Astrocyte (in vitro differentiated cells and primary cell): Measurements from ENCODE around the gene SAG. TPM values are rescaled to one million over a fixed set of nuclear protein-coding genes. Genes with fewer than 3 reads are reported as not detected.

Experiments
- DNase-seq: peaks from one replicate; pipeline ENCODE4 v3.0.0-alpha.2; 2010; ENCODE audit warnings: low read depth
- FAIRE-seq: peaks from 2 replicates; lab custom pipeline; 2011; peaks lifted over from hg19 to GRCh38; lab: Jason Lieb, UNC
- H2AFZ ChIP-seq: 2 replicates; pipeline ENCODE4 v1.6.0; 2012; ENCODE audit warnings: low read depth, low read length, inconsistent platforms
- H3K27ac ChIP-seq: 2 replicates; pipeline ENCODE4 v1.5.1; 2011; ENCODE audit warnings: low read depth, low read length, inconsistent platforms
- H3K27me3 ChIP-seq: 2 replicates; pipeline ENCODE4 v1.6.0; 2011; ENCODE audit warnings: low read length, inconsistent platforms; ENCODE audit not compliant: insufficient read depth
- H3K36me3 ChIP-seq: 2 replicates; pipeline ENCODE4 v1.5.1; 2011; ENCODE audit warnings: low read length, inconsistent platforms; ENCODE audit not compliant: insufficient read depth
- H3K4me1 ChIP-seq: 2 replicates; pipeline ENCODE4 v1.5.1; 2011; ENCODE audit warnings: low read length, inconsistent platforms; ENCODE audit not compliant: insufficient read depth
- H3K4me2 ChIP-seq: 2 replicates; pipeline ENCODE4 v1.6.0; 2012; ENCODE audit warnings: low read length, inconsistent platforms
- H3K4me3 ChIP-seq: 2 replicates; pipeline ENCODE4 v1.5.1; 2011; ENCODE audit warnings: low read depth, mild to moderate bottlenecking, low read length, inconsistent platforms; ENCODE audit not compliant: insufficient read depth
- H3K79me2 ChIP-seq: 2 replicates; pipeline ENCODE4 v1.6.0; 2012; ENCODE audit warnings: mild to moderate bottlenecking, low read length, inconsistent platforms; ENCODE audit not compliant: insufficient read depth
- H3K9ac ChIP-seq: 2 replicates; pipeline ENCODE4 v1.6.0; 2012; ENCODE audit warnings: mild to moderate bottlenecking, low read length, inconsistent platforms
- H3K9me3 ChIP-seq: 2 replicates; pipeline ENCODE4 v1.5.1; 2012; ENCODE audit warnings: low read depth, mild to moderate bottlenecking, low read length, inconsistent platforms; ENCODE audit not compliant: insufficient read depth
- H4K20me1 ChIP-seq: 2 replicates; pipeline ENCODE4 v1.6.0; 2012; ENCODE audit warnings: low read length, inconsistent platforms; ENCODE audit not compliant: insufficient read depth
- H3K27ac Mint-ChIP-seq: one replicate; pipeline ENCODE4 v1.8.0; 2021; ENCODE audit warnings: mild to moderate bottlenecking, mixed read lengths; ENCODE audit not compliant: unreplicated experiment
- H3K27me3 Mint-ChIP-seq: one replicate; pipeline ENCODE4 v1.8.0; 2021; ENCODE audit warnings: low read depth, mixed read lengths; ENCODE audit not compliant: unreplicated experiment
- H3K36me3 Mint-ChIP-seq: one replicate; pipeline ENCODE4 v1.8.0; 2021; ENCODE audit warnings: low read depth, mixed read lengths; ENCODE audit not compliant: unreplicated experiment
- H3K4me1 Mint-ChIP-seq: one replicate; pipeline ENCODE4 v1.8.0; 2021; ENCODE audit warnings: low read depth, mixed read lengths; ENCODE audit not compliant: unreplicated experiment
- H3K4me3 Mint-ChIP-seq: one replicate; pipeline ENCODE4 v1.8.0; 2021; ENCODE audit warnings: mild to moderate bottlenecking, moderate library complexity, mixed read lengths; ENCODE audit not compliant: unreplicated experiment
- H3K9me3 Mint-ChIP-seq: one replicate; pipeline ENCODE4 v1.8.0; 2021; ENCODE audit warnings: mild to moderate bottlenecking, mixed read lengths; ENCODE audit not compliant: unreplicated experiment
- EZH2 ChIP-seq: IDR thresholded peaks from 2 replicates; pipeline ENCODE4 v1.6.1; 2012; ENCODE audit warnings: mild to moderate bottlenecking, low read length, inconsistent platforms; ENCODE audit not compliant: insufficient read depth
- total RNA-seq: library from RNA; stranded (reverse); gene quantifications from 2 replicates; pipeline ENCODE4 v1.2.1, GENCODE V29; 2021
- TF ChIP-seq, protein P1 (sequence below): IDR thresholded peaks from 2 replicates; pipeline ENCODE4 v1.5.1; 2011; ENCODE audit warnings: low read depth, mild to moderate bottlenecking, inconsistent platforms, low read length, moderate library complexity; ENCODE audit not compliant: insufficient read depth

Gene SAG
- total RNA-seq, 1 donor from 2014 or later = not detected

DNA sequence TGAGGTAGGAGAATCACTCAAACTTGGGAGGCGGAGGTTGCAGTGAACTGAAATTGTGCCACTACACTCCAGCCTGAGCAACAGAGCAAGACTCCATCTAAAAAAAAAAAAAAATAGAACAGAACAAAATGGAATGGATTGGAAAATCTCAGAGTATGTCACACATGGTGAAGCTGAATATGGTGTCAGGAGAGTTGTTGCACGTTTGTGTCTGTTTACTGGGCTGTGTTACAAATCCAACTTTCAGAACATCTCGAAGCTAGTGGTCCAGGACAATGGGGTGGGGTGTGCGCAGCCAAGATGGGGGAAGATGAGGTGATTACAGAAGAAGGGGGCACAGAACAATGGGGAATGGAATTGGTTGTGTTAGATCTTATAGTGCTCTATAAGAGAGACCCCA, 17.6 kb downstream of the SAG start:
- H3K9me3 ChIP-seq = no peaks in the 10 kb centered on the region
- H3K4me3 ChIP-seq = no peak overlapping the region

DNA sequence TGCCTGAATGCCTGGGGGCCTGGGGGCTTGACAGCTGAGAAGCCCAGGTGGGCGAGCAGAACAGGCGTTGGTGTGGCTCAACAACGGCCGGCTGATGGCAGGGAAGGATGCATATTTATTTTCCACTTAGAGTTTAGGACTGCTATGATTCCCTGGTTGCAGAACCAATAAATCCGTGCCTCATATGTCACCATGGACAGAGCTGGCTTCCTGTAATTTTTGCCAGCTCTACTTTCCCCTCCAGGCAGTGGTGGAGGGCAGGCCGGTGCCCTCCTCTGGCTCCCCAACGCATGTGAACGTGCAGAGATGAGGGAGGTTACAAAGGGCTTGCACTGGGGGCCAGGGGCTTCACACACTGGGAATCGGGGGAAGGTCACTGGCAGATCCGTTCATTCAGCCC, 18.2 kb downstream of the SAG start:
- no peak overlapping the region for H3K27ac Mint-ChIP-seq

More for the DNA sequence above, 17.6 kb downstream of the SAG start:
- Histone ChIP-seq H3K9ac (no peak overlapping the region), H3K36me3 (no peaks in the 10 kb centered on the region), H3K79me2 (no peaks in the 10 kb centered on the region), H3K27me3 (peaks cover 8% of the 10 kb centered on the region), H3K4me2 (no peak overlapping the region), H4K20me1 (no peaks in the 10 kb centered on the region), H2AFZ (no peak overlapping the region), H3K27ac (no peak overlapping the region), H3K4me1 (peaks cover 7% of the 10 kb centered on the region)
- Mint-ChIP-seq H3K36me3 (no peaks in the 10 kb centered on the region), H3K27me3 (peaks cover 26% of the 10 kb centered on the region), H3K4me3 (no peak overlapping the region), H3K4me1 (peaks cover 11% of the 10 kb centered on the region), H3K27ac (no peak overlapping the region), H3K9me3 (no peaks in the 10 kb centered on the region)
- no peak for FAIRE-seq
- DNase-seq = no peak
- TF ChIP-seq, protein P1, sequence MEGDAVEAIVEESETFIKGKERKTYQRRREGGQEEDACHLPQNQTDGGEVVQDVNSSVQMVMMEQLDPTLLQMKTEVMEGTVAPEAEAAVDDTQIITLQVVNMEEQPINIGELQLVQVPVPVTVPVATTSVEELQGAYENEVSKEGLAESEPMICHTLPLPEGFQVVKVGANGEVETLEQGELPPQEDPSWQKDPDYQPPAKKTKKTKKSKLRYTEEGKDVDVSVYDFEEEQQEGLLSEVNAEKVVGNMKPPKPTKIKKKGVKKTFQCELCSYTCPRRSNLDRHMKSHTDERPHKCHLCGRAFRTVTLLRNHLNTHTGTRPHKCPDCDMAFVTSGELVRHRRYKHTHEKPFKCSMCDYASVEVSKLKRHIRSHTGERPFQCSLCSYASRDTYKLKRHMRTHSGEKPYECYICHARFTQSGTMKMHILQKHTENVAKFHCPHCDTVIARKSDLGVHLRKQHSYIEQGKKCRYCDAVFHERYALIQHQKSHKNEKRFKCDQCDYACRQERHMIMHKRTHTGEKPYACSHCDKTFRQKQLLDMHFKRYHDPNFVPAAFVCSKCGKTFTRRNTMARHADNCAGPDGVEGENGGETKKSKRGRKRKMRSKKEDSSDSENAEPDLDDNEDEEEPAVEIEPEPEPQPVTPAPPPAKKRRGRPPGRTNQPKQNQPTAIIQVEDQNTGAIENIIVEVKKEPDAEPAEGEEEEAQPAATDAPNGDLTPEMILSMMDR = no peak
- TF ChIP-seq EZH2 = no peak

DNA sequence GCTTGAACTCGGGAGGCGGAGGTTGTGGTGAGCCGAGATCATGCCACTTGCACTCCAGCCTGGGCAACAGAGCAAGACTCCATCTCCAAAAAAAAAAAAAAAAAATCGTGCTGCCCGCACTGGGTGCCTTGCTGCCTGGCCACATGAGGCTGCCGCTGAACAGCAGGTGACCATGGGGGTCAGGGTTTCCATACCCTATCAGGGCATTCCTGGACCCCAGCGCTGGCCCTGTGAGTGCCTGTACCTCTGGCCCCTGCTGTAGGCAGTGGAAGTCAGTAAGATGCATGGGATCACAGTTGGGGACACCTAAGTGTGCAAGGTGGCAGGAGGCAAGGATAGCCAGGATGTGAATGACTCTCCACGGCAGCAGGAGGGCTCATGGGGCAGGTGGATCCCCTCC, 18.9 kb downstream of the SAG start:
- H3K4me3 ChIP-seq = no peak overlapping the region
- TF ChIP-seq EZH2 = no peak
- TF ChIP-seq, protein P1 = no peak
- DNase-seq (no peak), FAIRE-seq (no peak)
- no peaks in the 10 kb centered on the region for H3K9me3 Mint-ChIP-seq
- no peak overlapping the region for H3K4me2 ChIP-seq
- H3K4me3 Mint-ChIP-seq = no peak overlapping the region
- H3K79me2 ChIP-seq = no peaks in the 10 kb centered on the region
- peaks cover 13% of the 10 kb centered on the region for H3K27me3 Mint-ChIP-seq
- no peaks in the 10 kb centered on the region for H3K9me3 ChIP-seq
- H3K4me1 Mint-ChIP-seq = peaks cover 11% of the 10 kb centered on the region
- peaks cover 7% of the 10 kb centered on the region for H3K4me1 ChIP-seq
- H2AFZ ChIP-seq = no peak overlapping the region
- H4K20me1 ChIP-seq = no peaks in the 10 kb centered on the region
- H3K9ac ChIP-seq = no peak overlapping the region
- no peak overlapping the region for H3K27ac ChIP-seq
- no peaks in the 10 kb centered on the region for H3K36me3 ChIP-seq
- H3K27me3 ChIP-seq = peaks cover 2% of the 10 kb centered on the region
- H3K36me3 Mint-ChIP-seq = no peaks in the 10 kb centered on the region
- no peak overlapping the region for H3K27ac Mint-ChIP-seq

More for the DNA sequence above, 18.2 kb downstream of the SAG start:
- Histone ChIP-seq H3K9ac (no peak overlapping the region), H3K27ac (no peak overlapping the region), H3K36me3 (no peaks in the 10 kb centered on the region), H3K27me3 (peaks cover 4% of the 10 kb centered on the region), H3K9me3 (no peaks in the 10 kb centered on the region), H3K4me3 (no peak overlapping the region), H3K4me1 (peaks cover 7% of the 10 kb centered on the region), H3K79me2 (no peaks in the 10 kb centered on the region), H2AFZ (no peak overlapping the region), H4K20me1 (no peaks in the 10 kb centered on the region), H3K4me2 (no peak overlapping the region)
- no peak for DNase-seq
- Mint-ChIP-seq H3K4me3 (no peak overlapping the region), H3K4me1 (peaks cover 11% of the 10 kb centered on the region), H3K9me3 (no peaks in the 10 kb centered on the region), H3K27me3 (peaks cover 20% of the 10 kb centered on the region), H3K36me3 (no peaks in the 10 kb centered on the region)
- no peak for FAIRE-seq
- TF ChIP-seq, protein P1 = no peak
- no peak for TF ChIP-seq EZH2
